ENCODE measurements around the gene NR2F2. TPM values are rescaled to one million over a fixed set of nuclear protein-coding genes. Genes with fewer than 3 reads are reported as not detected.

Gene NR2F2
- total RNA-seq, 1 donor = 14.5 TPM

- no peaks in the 10 kb centered on the region for H4K20me1 ChIP-seq (ENCODE audit: insufficient read depth, low read length)
- peak overlapping the region; percentile 11 for H3K4me2 ChIP-seq (ENCODE audit: insufficient read depth, low read length)
- no peak overlapping the region for H2AFZ ChIP-seq (ENCODE audit: low read length)
- H3K4me3 ChIP-seq (ENCODE audit: insufficient read depth, low read length) = no peak overlapping the region
- peak; percentile 56 for DNase-seq (ENCODE audit: insufficient read length, low spot score, missing footprints)
- H3K79me2 ChIP-seq (ENCODE audit: insufficient read depth, low read length) = peaks cover 52% of the 10 kb centered on the region
- H3K36me3 ChIP-seq (ENCODE audit: insufficient read depth, low read length) = peaks cover 9% of the 10 kb centered on the region
- no peaks in the 10 kb centered on the region for H3K27me3 ChIP-seq (ENCODE audit: insufficient read depth, low read length)
- H3K9me3 ChIP-seq (ENCODE audit: low read depth, low read length) = no peaks in the 10 kb centered on the region
- H3K27ac ChIP-seq (ENCODE audit: low read depth, low read length) = peak overlapping the region; percentile 58
- no peak for TF ChIP-seq CTCF (IDR thresholded peaks at IDR 0.05; ENCODE audit: extremely low read depth, low read depth, low read length)
- peaks cover 42% of the 10 kb centered on the region for H3K4me1 ChIP-seq (ENCODE audit: insufficient read depth, low read length)
Measured at GRCh38 chr15:96349857-96350720, 19.6 kb downstream of the NR2F2 start.

- H3K36me3 ChIP-seq (ENCODE audit: insufficient read depth, low read length) = peaks cover 9% of the 10 kb centered on the region
- H3K4me3 ChIP-seq (ENCODE audit: insufficient read depth, low read length) = no peak overlapping the region
- peaks cover 5% of the 10 kb centered on the region for H3K27me3 ChIP-seq (ENCODE audit: insufficient read depth, low read length)
- peak; percentile 60 for DNase-seq (ENCODE audit: insufficient read length, low spot score, missing footprints)
- peak overlapping the region; percentile 13 for H3K4me2 ChIP-seq (ENCODE audit: insufficient read depth, low read length)
- no peak overlapping the region for H2AFZ ChIP-seq (ENCODE audit: low read length)
- H3K27ac ChIP-seq (ENCODE audit: low read depth, low read length) = peak overlapping the region; percentile 49
- peaks cover 42% of the 10 kb centered on the region for H3K79me2 ChIP-seq (ENCODE audit: insufficient read depth, low read length)
- H4K20me1 ChIP-seq (ENCODE audit: insufficient read depth, low read length) = no peaks in the 10 kb centered on the region
- H3K9me3 ChIP-seq (ENCODE audit: low read depth, low read length) = no peaks in the 10 kb centered on the region
- TF ChIP-seq CTCF (IDR thresholded peaks at IDR 0.05; ENCODE audit: extremely low read depth, low read depth, low read length) = no peak
- H3K4me1 ChIP-seq (ENCODE audit: insufficient read depth, low read length) = peaks cover 38% of the 10 kb centered on the region
Measured at GRCh38 chr15:96350934-96351724, 20.6 kb downstream of the NR2F2 start.

- no peak overlapping the region for H3K4me3 ChIP-seq (ENCODE audit: insufficient read depth, low read length)
- no peak for TF ChIP-seq CTCF (IDR thresholded peaks at IDR 0.05; ENCODE audit: extremely low read depth, low read depth, low read length)
- H3K79me2 ChIP-seq (ENCODE audit: insufficient read depth, low read length) = peaks cover 35% of the 10 kb centered on the region
- no peaks in the 10 kb centered on the region for H3K9me3 ChIP-seq (ENCODE audit: low read depth, low read length)
- peaks cover 9% of the 10 kb centered on the region for H3K36me3 ChIP-seq (ENCODE audit: insufficient read depth, low read length)
- H3K4me2 ChIP-seq (ENCODE audit: insufficient read depth, low read length) = no peak overlapping the region
- no peaks in the 10 kb centered on the region for H4K20me1 ChIP-seq (ENCODE audit: insufficient read depth, low read length)
- H3K27ac ChIP-seq (ENCODE audit: low read depth, low read length) = peak overlapping the region; percentile 67
- H2AFZ ChIP-seq (ENCODE audit: low read length) = no peak overlapping the region
- peaks cover 42% of the 10 kb centered on the region for H3K4me1 ChIP-seq (ENCODE audit: insufficient read depth, low read length)
- peaks cover 5% of the 10 kb centered on the region for H3K27me3 ChIP-seq (ENCODE audit: insufficient read depth, low read length)
- DNase-seq (ENCODE audit: insufficient read length, low spot score, missing footprints) = peak; percentile 34
Measured at GRCh38 chr15:96351761-96352603, 21.5 kb downstream of the NR2F2 start.
